Loucy (cell line): ENCODE measurements around the gene CRACR2A.

Experiments used
- H2AFZ ChIP-seq: fragments of 200-600 bp; sonication (generic); 2 replicates; pipeline ENCODE4 v1.6.0; 2016; ENCODE audit warnings: antibody characterized with exemption, mild to moderate bottlenecking, low read length, moderate library complexity
- H3F3A ChIP-seq: fragments of 200-600 bp; 2 replicates; pipeline ENCODE4 v1.6.0; 2016; ENCODE audit warnings: antibody characterized with exemption, low read depth, mild to moderate bottlenecking
- H3K27me3 ChIP-seq: fragments of 200-600 bp; sonication (generic); 2 replicates; pipeline ENCODE4 v1.6.1; 2014; ENCODE audit warnings: low read length, mild to moderate bottlenecking; ENCODE audit not compliant: insufficient read depth, poor library complexity, severe bottlenecking
- H3K36me3 ChIP-seq: fragments of 200-600 bp; sonication (generic); 2 replicates; pipeline ENCODE4 v1.6.1; 2016; ENCODE audit warnings: low read length; ENCODE audit not compliant: insufficient read depth
- H3K4me1 ChIP-seq: fragments of 200-600 bp; sonication (generic); 2 replicates; pipeline ENCODE4 v1.5.1; 2014; ENCODE audit warnings: low read length, mild to moderate bottlenecking; ENCODE audit not compliant: insufficient read depth, poor library complexity, severe bottlenecking
- H3K4me2 ChIP-seq: fragments of 200-600 bp; sonication (generic); 2 replicates; pipeline ENCODE4 v1.6.0; 2014; ENCODE audit warnings: antibody characterized with exemption, low read length, low read depth, mild to moderate bottlenecking; ENCODE audit not compliant: poor library complexity, severe bottlenecking
- H3K4me3 ChIP-seq: fragments of 200-600 bp; sonication (generic); 2 replicates; pipeline ENCODE4 v1.5.1; 2014; ENCODE audit warnings: low read length, mild to moderate bottlenecking, mixed read lengths; ENCODE audit not compliant: poor library complexity, severe bottlenecking
- H3K79me2 ChIP-seq: fragments of 200-600 bp; sonication (generic); 2 replicates; pipeline ENCODE4 v1.6.1; 2014; ENCODE audit warnings: low read length; ENCODE audit not compliant: insufficient read depth
- H3K9ac ChIP-seq: fragments of 200-600 bp; sonication (generic); 2 replicates; pipeline ENCODE4 v1.6.0; 2014; ENCODE audit warnings: mild to moderate bottlenecking, low read depth, low read length, moderate library complexity; ENCODE audit not compliant: poor library complexity, severe bottlenecking
- H3K9me2 ChIP-seq: fragments of 200-600 bp; sonication (generic); replicated peaks from 2 replicates; pipeline ENCODE4 v1.6.1; 2016; ENCODE audit warnings: low read depth, low read length, mixed read lengths
- H3K9me3 ChIP-seq: fragments of 200-600 bp; sonication (generic); 2 replicates; pipeline ENCODE4 v1.6.1; 2014; ENCODE audit warnings: mild to moderate bottlenecking, antibody characterized with exemption, low read length, low read depth; ENCODE audit not compliant: insufficient read depth
- H4K20me1 ChIP-seq: fragments of 200-600 bp; sonication (generic); 2 replicates; pipeline ENCODE4 v1.6.0; 2014; ENCODE audit warnings: antibody characterized with exemption, low read length, mild to moderate bottlenecking; ENCODE audit not compliant: insufficient read depth, poor library complexity, severe bottlenecking
- EZH2phosphoT487 ChIP-seq: fragments of 200-600 bp; IDR thresholded peaks from 2 replicates; pipeline ENCODE4 v1.6.1; 2018; ENCODE audit warnings: antibody characterized with exemption, mild to moderate bottlenecking, moderate library complexity, borderline replicate concordance
- TF ChIP-seq, protein P1 (sequence below): fragments of 200-600 bp; sonication (generic); conservative IDR thresholded peaks from 2 replicates; pipeline ENCODE4 v1.5.1; 2014; ENCODE audit warnings: mild to moderate bottlenecking, antibody characterized with exemption, low read length

Gene CRACR2A

DNA sequence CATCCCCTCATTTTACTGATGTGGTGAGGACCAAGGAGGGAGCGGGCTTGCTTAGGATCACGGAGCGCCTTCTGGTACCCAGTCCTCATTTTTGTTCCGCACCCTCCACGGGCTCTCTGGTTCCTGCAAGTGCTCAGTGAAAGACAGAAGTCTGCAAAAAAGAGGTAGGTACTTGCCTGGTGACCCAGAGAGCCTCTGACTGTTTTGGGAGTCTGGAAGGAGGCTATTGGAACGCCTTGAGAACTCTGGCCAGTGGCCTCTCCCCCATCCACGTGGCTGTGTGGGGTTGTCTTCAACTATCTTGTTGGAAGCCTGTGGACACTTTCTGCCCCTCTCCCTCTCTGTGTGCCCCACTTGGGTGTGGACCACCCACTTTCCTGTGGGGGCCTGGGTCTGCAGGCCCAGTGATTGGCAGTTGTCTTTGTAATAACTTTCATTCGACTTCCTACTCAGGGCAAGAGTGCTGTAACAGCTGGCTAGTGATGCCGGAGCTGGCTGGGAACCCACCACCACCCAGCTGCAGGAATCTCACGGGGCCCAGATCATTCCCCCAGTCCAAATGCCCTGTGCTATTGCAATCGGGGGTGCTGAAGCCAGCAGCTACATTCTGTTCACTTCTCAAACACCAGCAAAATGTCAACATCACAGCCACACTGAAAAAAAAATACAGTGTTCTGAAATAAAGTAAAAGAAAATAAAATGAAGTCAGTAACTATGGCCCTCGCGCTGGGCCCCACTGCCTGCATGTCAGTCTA is 139.1 kb downstream of the CRACR2A start:
- no peak overlapping the region for H2AFZ ChIP-seq
- TF ChIP-seq, protein P1, sequence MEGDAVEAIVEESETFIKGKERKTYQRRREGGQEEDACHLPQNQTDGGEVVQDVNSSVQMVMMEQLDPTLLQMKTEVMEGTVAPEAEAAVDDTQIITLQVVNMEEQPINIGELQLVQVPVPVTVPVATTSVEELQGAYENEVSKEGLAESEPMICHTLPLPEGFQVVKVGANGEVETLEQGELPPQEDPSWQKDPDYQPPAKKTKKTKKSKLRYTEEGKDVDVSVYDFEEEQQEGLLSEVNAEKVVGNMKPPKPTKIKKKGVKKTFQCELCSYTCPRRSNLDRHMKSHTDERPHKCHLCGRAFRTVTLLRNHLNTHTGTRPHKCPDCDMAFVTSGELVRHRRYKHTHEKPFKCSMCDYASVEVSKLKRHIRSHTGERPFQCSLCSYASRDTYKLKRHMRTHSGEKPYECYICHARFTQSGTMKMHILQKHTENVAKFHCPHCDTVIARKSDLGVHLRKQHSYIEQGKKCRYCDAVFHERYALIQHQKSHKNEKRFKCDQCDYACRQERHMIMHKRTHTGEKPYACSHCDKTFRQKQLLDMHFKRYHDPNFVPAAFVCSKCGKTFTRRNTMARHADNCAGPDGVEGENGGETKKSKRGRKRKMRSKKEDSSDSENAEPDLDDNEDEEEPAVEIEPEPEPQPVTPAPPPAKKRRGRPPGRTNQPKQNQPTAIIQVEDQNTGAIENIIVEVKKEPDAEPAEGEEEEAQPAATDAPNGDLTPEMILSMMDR = no peak
- no peak overlapping the region for H3K9ac ChIP-seq
- H3K9me2 ChIP-seq = no peaks in the 10 kb centered on the region
- H3K4me2 ChIP-seq = no peak overlapping the region
- H3K4me3 ChIP-seq = no peak overlapping the region
- H3K36me3 ChIP-seq = peaks cover 23% of the 10 kb centered on the region; the same call in 1 of the 2 replicates
- no peaks in the 10 kb centered on the region for H3K27me3 ChIP-seq
- H3K79me2 ChIP-seq = no peaks in the 10 kb centered on the region
- no peaks in the 10 kb centered on the region for H3F3A ChIP-seq
- H3K9me3 ChIP-seq = no peaks in the 10 kb centered on the region
- no peaks in the 10 kb centered on the region for H4K20me1 ChIP-seq
- H3K4me1 ChIP-seq = peaks cover 2% of the 10 kb centered on the region

DNA sequence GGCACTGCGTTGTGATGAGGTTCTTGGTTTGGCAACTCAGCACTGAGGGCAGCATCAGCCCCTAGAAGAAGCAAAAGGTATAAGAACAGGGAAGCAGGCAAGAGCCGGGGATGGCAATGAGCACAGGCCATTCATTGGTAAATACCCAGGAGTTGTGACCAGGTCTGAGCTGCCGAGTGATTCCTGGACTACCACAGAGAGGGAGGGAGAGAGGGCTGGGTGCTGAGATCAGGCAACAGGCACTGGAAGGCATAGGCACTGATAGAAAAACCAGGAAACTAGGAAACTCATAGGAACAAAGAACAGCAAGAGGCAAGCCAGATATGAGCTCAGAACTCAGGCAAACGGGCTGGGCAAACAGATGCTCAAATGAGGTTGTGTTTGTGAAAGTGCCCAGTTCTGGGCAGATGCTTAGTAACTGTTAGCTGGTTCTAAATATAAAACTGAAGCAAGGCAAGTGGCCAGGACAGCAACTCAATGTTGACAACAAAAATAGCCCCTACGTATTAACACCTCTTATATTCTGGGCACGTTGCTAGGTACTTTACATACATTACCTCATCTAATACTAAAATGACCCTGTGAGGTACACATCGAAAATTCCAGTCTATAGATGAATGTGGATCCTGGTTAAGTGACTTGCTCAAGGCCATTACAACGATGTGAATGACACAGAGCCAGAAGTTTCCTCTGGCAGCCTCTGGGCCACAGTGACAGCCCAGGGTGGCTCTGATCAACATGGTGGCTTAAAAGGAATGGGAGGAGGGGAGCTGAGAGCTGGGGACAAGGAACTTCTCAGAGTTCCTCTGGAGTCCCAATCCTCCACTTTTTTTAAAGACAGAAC is 140.8 kb downstream of the CRACR2A start:
- Histone ChIP-seq H3F3A (no peaks in the 10 kb centered on the region), H3K36me3 (peaks cover 19% of the 10 kb centered on the region; the same call in 1 of the 2 replicates), H3K4me1 (peaks cover 8% of the 10 kb centered on the region), H3K9ac (no peak overlapping the region), H3K9me2 (no peaks in the 10 kb centered on the region), H2AFZ (no peak overlapping the region), H3K4me3 (no peak overlapping the region), H3K4me2 (no peak overlapping the region), H3K27me3 (no peaks in the 10 kb centered on the region), H3K9me3 (no peaks in the 10 kb centered on the region), H4K20me1 (no peaks in the 10 kb centered on the region), H3K79me2 (no peaks in the 10 kb centered on the region)
- TF ChIP-seq, protein P1 = no peak

DNA sequence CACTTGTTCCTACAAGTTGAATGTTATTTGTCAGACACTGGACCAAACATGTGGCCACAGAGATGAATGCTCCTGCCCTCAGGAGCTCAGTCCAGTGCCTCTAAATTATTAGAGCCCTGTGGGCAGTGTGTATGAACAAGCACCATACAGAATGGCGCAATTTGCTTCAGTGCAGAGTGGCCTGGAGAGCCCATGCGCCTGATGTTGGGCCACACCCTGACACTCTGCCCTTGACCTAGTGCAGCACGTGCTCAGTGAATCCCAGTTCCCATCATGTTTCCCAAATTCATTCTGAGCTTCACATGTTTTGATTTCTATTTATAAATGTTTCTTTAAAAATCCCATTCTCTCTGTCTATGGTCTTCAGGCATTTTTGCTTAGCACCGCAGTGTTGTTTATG is 145.1 kb downstream of the CRACR2A start:
- Histone ChIP-seq H3K79me2 (no peaks in the 10 kb centered on the region), H3K4me1 (peaks cover 14% of the 10 kb centered on the region), H3K9me2 (no peaks in the 10 kb centered on the region), H3K9ac (no peak overlapping the region), H3K9me3 (no peaks in the 10 kb centered on the region), H3K27me3 (no peaks in the 10 kb centered on the region), H3K4me3 (no peak overlapping the region), H3K36me3 (no peaks in the 10 kb centered on the region), H4K20me1 (no peaks in the 10 kb centered on the region), H3K4me2 (no peak overlapping the region), H3F3A (no peaks in the 10 kb centered on the region), H2AFZ (no peak overlapping the region)
- no peak for TF ChIP-seq EZH2phosphoT487
- TF ChIP-seq, protein P1 = no peak
